Ishikawa (cell line): ENCODE results near the gene VPS4B.

Experiments
- CEBPB ChIP-seq: IDR thresholded peaks from 2 replicates; pipeline ENCODE4 v1.6.1; 2012
- TAF1 ChIP-seq: IDR thresholded peaks from 2 replicates; pipeline ENCODE4 v1.6.1; 2012; ENCODE audit warnings: low read depth, mild to moderate bottlenecking
- TF ChIP-seq, protein P1 (sequence below): IDR thresholded peaks from 2 replicates; pipeline ENCODE4 v1.6.1; 2012
- TF ChIP-seq, protein P2 (sequence below): IDR thresholded peaks from 2 replicates; pipeline ENCODE4 v1.6.1; 2012; ENCODE audit warnings: low read depth, mild to moderate bottlenecking

DNA sequence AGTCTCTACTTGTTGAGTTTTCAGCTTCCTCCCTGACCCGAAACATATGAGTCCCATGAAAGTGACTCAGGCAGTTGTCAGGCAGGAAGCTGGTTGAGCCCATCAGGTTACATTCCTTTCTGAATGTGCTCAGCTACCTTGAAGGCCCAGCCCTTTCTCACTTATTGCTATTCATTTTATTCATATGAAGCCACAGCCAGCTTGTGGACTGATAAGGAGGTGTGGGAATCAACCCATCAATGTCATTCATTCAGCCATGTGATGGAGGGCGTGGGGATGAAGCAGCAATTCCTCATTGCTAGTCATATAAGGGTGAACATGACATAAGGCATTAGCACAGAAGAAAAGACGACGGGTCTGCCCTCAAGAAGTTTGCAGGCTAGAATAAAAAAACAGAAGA, 5.3 kb upstream of the VPS4B start:
- TF ChIP-seq TAF1, result no peak
- TF ChIP-seq, protein P1, sequence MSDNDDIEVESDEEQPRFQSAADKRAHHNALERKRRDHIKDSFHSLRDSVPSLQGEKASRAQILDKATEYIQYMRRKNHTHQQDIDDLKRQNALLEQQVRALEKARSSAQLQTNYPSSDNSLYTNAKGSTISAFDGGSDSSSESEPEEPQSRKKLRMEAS, result peak; percentile 59
- TF ChIP-seq, protein P2, sequence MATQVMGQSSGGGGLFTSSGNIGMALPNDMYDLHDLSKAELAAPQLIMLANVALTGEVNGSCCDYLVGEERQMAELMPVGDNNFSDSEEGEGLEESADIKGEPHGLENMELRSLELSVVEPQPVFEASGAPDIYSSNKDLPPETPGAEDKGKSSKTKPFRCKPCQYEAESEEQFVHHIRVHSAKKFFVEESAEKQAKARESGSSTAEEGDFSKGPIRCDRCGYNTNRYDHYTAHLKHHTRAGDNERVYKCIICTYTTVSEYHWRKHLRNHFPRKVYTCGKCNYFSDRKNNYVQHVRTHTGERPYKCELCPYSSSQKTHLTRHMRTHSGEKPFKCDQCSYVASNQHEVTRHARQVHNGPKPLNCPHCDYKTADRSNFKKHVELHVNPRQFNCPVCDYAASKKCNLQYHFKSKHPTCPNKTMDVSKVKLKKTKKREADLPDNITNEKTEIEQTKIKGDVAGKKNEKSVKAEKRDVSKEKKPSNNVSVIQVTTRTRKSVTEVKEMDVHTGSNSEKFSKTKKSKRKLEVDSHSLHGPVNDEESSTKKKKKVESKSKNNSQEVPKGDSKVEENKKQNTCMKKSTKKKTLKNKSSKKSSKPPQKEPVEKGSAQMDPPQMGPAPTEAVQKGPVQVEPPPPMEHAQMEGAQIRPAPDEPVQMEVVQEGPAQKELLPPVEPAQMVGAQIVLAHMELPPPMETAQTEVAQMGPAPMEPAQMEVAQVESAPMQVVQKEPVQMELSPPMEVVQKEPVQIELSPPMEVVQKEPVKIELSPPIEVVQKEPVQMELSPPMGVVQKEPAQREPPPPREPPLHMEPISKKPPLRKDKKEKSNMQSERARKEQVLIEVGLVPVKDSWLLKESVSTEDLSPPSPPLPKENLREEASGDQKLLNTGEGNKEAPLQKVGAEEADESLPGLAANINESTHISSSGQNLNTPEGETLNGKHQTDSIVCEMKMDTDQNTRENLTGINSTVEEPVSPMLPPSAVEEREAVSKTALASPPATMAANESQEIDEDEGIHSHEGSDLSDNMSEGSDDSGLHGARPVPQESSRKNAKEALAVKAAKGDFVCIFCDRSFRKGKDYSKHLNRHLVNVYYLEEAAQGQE, result no peak
- no peak for TF ChIP-seq CEBPB
